Epithelial cell of prostate (primary cell): ENCODE results near the gene RAD50.
"Not testable (repeated sequence)": the region's sequence is repeated elsewhere in the genome, so short reads cannot be mapped to it uniquely, and the experiment has no call there.

Experiments
- DNase-seq: peaks from one replicate; pipeline ENCODE4 v3.0.0-alpha.2; 2011; ENCODE audit warnings: low read depth, low spot score
- H3K27ac ChIP-seq: fragments of 450-650 bp; 2 replicates; pipeline ENCODE4 v1.5.1; 2017; ENCODE audit warnings: mild to moderate bottlenecking

RAD50 gene

GRCh38 chr5:132556153-132556762 is 519 bp upstream of the RAD50 start:
- peak overlapping the region; percentile 74 for H3K27ac ChIP-seq
- DNase-seq = no peak

- DNase-seq = no peak
These were observed 848 bp downstream of the RAD50 start for GRCh38 chr5:132557478-132558172.

GRCh38 chr5:132559383-132560060 is 2.7 kb downstream of the RAD50 start:
- H3K27ac ChIP-seq = no peak overlapping the region
- no peak for DNase-seq

More at GRCh38 chr5:132557478-132558172, 848 bp downstream of the RAD50 start:
- H3K27ac ChIP-seq = peak overlapping the region; percentile 74

- no peak overlapping the region for H3K27ac ChIP-seq
- DNase-seq = no peak
These were observed 4.8 kb downstream of the RAD50 start for GRCh38 chr5:132561601-132562000.

- not testable (repeated sequence) for H3K27ac ChIP-seq, DNase-seq
These were observed 7.8 kb downstream of the RAD50 start for GRCh38 chr5:132564555-132564954.

GRCh38 chr5:132566657-132567056 is 9.9 kb downstream of the RAD50 start:
- no peak for DNase-seq
- no peak overlapping the region for H3K27ac ChIP-seq

- no peak overlapping the region for H3K27ac ChIP-seq
- DNase-seq = no peak
These were observed 19.3 kb downstream of the RAD50 start for GRCh38 chr5:132576123-132576522.

- not testable (repeated sequence) for DNase-seq
These were observed 27.8 kb downstream of the RAD50 start for GRCh38 chr5:132584560-132584959.

GRCh38 chr5:132586063-132586462 is 29.3 kb downstream of the RAD50 start:
- H3K27ac ChIP-seq = no peak overlapping the region
- DNase-seq = no peak

More at GRCh38 chr5:132584560-132584959, 27.8 kb downstream of the RAD50 start:
- H3K27ac ChIP-seq = not testable (repeated sequence)

- no peak for DNase-seq
- H3K27ac ChIP-seq = no peak overlapping the region
These were observed 32.7 kb downstream of the RAD50 start for GRCh38 chr5:132589467-132589866.

- no peak for DNase-seq
These were observed 34.4 kb downstream of the RAD50 start for GRCh38 chr5:132591145-132591544.

GRCh38 chr5:132592521-132592920 is 35.7 kb downstream of the RAD50 start:
- DNase-seq = no peak
- H3K27ac ChIP-seq = no peak overlapping the region

More at GRCh38 chr5:132591145-132591544, 34.4 kb downstream of the RAD50 start:
- no peak overlapping the region for H3K27ac ChIP-seq

GRCh38 chr5:132594170-132594569 is 37.4 kb downstream of the RAD50 start:
- H3K27ac ChIP-seq = no peak overlapping the region
- DNase-seq = no peak

GRCh38 chr5:132595624-132596023 is 38.8 kb downstream of the RAD50 start:
- peak; percentile 10 for DNase-seq
- H3K27ac ChIP-seq = no peak overlapping the region

GRCh38 chr5:132601071-132601728 is 44.4 kb downstream of the RAD50 start:
- no peak for DNase-seq
- H3K27ac ChIP-seq = peak overlapping the region; percentile 26

- no peak for DNase-seq
- H3K27ac ChIP-seq = no peak overlapping the region
These were observed 50.3 kb downstream of the RAD50 start for GRCh38 chr5:132607095-132607494.

- no peak overlapping the region for H3K27ac ChIP-seq
- no peak for DNase-seq
These were observed 51.3 kb downstream of the RAD50 start for GRCh38 chr5:132608107-132608506.

- H3K27ac ChIP-seq = no peak overlapping the region
- no peak for DNase-seq
These were observed 55.2 kb downstream of the RAD50 start for GRCh38 chr5:132611965-132612364.

- no peak for DNase-seq
- no peak overlapping the region for H3K27ac ChIP-seq
These were observed 56.1 kb downstream of the RAD50 start for GRCh38 chr5:132612846-132613245.

GRCh38 chr5:132621699-132622098 is 64.9 kb downstream of the RAD50 start:
- H3K27ac ChIP-seq = no peak overlapping the region
- no peak for DNase-seq

- no peak overlapping the region for H3K27ac ChIP-seq
- DNase-seq = no peak
These were observed 65.8 kb downstream of the RAD50 start for GRCh38 chr5:132622608-132623007.
